Stomach (tissue), 9 donors: ENCODE measurements around the gene PTPN14. TPM values are rescaled to one million over a fixed set of nuclear protein-coding genes. Genes with fewer than 3 reads are reported as not detected.

Source experiments
- DNase-seq, 2 donors: peaks; one replicate each; pipeline versions ENCODE4 v3.0.0 to v3.0.0-alpha.2; 2013 to 2019
- H3K27ac ChIP-seq, 5 donors: fragments of 200-600 bp in 4 of 5; sonication (generic) in 4 of 5; one replicate each; pipeline ENCODE4 v1.5.1; 2013 to 2019; ENCODE audit warnings: mild to moderate bottlenecking in 1 of 5, moderate library complexity in 1 of 5
- H3K27me3 ChIP-seq, 3 donors: fragments of 200-600 bp; sonication (generic); one replicate each; pipeline ENCODE4 v1.5.1; 2017 to 2019; ENCODE audit warnings: mixed run types in 1 of 3
- H3K36me3 ChIP-seq, 4 donors: fragments of 200-600 bp; sonication (generic); 1 replicate in 3 of 4; 2 replicates in 1 of 4; pipeline ENCODE4 v1.5.1; 2016 to 2019
- H3K4me1 ChIP-seq, 4 donors: fragments of 200-600 bp; sonication (generic); one replicate each; pipeline ENCODE4 v1.5.1; 2016 to 2019
- H3K4me3 ChIP-seq, 4 donors: fragments of 200-600 bp; sonication (generic) in 3 of 4; one replicate each; pipeline ENCODE4 v1.5.1; 2016 to 2019; ENCODE audit warnings: mild to moderate bottlenecking in 1 of 4
- H3K9me3 ChIP-seq, 4 donors: fragments of 200-600 bp; sonication (generic); one replicate each; pipeline ENCODE4 v1.5.1; 2016 to 2019
- EP300 ChIP-seq: sonication (generic); formaldehyde crosslinking; IDR thresholded peaks from one replicate; pipeline ENCODE4 v1.6.1; 2017; ENCODE audit warnings: antibody characterized with exemption
- POLR2A ChIP-seq, 4 donors: fragments of 450-650 bp; IDR thresholded peaks; one replicate each; pipeline ENCODE4 v1.6.1; 2016; ENCODE audit warnings: antibody characterized with exemption in 4 of 4, control low read depth in 2 of 4, mild to moderate bottlenecking in 1 of 4, moderate library complexity in 1 of 4
- POLR2AphosphoS5 ChIP-seq, 3 donors: sonication (generic); formaldehyde crosslinking; IDR thresholded peaks; one replicate each; pipeline ENCODE4 v1.6.1; 2016; ENCODE audit warnings: antibody characterized with exemption in 3 of 3
- WGBS, 5 donors: extraction: QIAGEN DNeasy Blood & Tissue Kit in 3 of 5; methylation state at CpG; one replicate each; pipeline versions ENCODE4 v1.1.5 to v1.1.7; 2013 to 2018; 5-methylcytosine and 5-hydroxymethylcytosine counted together
- intact Hi-C: fragments of 100-400 bp; cut with DNase I; formaldehyde crosslinking; loops from one replicate; pipeline ENCODE4 v1.15.1; 2023; ENCODE audit warnings: low total_unique reads
- polyA plus RNA-seq, 3 donors: library from polyadenylated mRNA; stranded (reverse); fragments of 200-250 nt; gene quantifications; one replicate each; pipeline ENCODE4 v1.2.3, GENCODE V29; 2013
- total RNA-seq, 5 donors: library from RNA; depleted of rRNA; stranded (reverse); fragments of >200 nt; gene quantifications; one replicate each; pipeline versions ENCODE4 v1.1.0 to v1.2.3, GENCODE V29; 2014 to 2016
- TF ChIP-seq, protein P1 (sequence below), 7 experiments: fragments of 450-650 bp in 4 of 7; fragments of 200-600 bp in 3 of 7; sonication (generic) in 3 of 7; IDR thresholded peaks; one replicate each; pipeline ENCODE4 v1.5.1; 2016 to 2019; ENCODE audit warnings: antibody characterized with exemption in 7 of 7, control low read depth in 2 of 7, mild to moderate bottlenecking in 1 of 7
- donor health status: healthy with polysubstance abuse.
- donor health status: Bipolar disorder and iron deficiency.
- donor health status: healthy.

Gene PTPN14
- total and polyA plus RNA-seq, 8 donors, result 1.7 to 44.6 (median 9.8) TPM

DNA sequence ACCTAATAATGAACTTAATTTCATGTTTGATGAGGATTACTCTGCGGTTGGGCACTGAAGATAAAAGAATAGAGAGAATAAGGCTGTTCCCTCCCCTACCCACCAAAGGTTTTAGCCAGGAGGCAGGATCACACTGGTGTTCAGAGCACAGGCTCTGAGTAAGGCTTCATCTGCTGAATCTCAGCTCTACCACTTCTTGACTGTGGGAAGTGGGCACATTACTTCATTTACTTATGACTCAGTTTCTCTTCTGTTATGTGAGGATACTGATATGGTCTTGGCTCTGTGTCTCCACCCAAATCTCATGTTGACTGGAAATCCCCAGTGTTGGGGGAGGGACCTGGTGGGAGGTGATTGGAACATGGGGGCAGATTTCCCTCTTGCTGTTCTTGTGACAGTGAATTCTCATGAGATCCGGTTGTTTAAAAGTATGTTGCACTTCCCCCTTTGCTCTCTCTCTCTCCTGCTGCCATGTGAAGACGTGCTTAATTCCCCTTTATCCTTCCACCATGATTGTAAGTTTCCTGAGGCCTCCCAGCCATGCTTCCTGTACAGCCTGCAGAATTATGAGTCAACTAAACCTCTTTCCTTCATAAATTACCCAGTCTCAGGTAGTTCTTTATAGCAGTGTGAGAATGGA, 190.8 kb downstream of the PTPN14 start:
- intact Hi-C loops, result no loop called here
- TF ChIP-seq, protein P1, sequence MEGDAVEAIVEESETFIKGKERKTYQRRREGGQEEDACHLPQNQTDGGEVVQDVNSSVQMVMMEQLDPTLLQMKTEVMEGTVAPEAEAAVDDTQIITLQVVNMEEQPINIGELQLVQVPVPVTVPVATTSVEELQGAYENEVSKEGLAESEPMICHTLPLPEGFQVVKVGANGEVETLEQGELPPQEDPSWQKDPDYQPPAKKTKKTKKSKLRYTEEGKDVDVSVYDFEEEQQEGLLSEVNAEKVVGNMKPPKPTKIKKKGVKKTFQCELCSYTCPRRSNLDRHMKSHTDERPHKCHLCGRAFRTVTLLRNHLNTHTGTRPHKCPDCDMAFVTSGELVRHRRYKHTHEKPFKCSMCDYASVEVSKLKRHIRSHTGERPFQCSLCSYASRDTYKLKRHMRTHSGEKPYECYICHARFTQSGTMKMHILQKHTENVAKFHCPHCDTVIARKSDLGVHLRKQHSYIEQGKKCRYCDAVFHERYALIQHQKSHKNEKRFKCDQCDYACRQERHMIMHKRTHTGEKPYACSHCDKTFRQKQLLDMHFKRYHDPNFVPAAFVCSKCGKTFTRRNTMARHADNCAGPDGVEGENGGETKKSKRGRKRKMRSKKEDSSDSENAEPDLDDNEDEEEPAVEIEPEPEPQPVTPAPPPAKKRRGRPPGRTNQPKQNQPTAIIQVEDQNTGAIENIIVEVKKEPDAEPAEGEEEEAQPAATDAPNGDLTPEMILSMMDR (IDR thresholded peaks at IDR 0.05), result no peak
- TF ChIP-seq POLR2A (IDR thresholded peaks at IDR 0.05) (no peak), POLR2AphosphoS5 (IDR thresholded peaks at IDR 0.05) (no peak), EP300 (no peak)
- Histone ChIP-seq H3K36me3 (peaks cover 16 to 86% (median 82%) of the 10 kb centered on the region in 4 donors), H3K4me3 (no peak overlapping the region), H3K4me1 (no peaks in the 10 kb centered on the region), H3K27me3 (no peaks in the 10 kb centered on the region), H3K9me3 (no peaks in the 10 kb centered on the region), H3K27ac (no peak overlapping the region)
- no peak for DNase-seq
- 82 to 86% (median 83%) methylated on average over 3 of the region's 3 CpGs for WGBS, 5 donors

DNA sequence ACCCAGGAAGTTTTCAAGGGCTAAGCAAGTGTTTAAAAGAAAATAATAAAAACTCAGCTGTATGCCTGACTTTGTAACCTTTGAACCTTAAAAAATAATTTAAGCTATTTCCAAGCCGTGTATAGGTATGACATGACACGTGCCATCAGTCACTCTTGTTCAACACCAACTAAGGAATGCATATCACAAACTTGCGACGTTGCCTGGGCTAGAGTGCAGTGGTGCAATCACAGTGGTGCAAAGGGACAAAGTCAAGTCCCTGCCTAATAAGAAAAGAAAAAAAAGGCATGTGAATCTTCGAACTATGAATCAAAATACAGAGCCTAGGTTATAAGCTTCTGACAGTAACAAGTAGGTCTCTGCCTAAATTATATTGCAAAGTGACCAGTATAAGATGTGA, 191.3 kb downstream of the PTPN14 start:
- Histone ChIP-seq H3K4me3 (no peak overlapping the region), H3K4me1 (no peaks in the 10 kb centered on the region), H3K27me3 (no peaks in the 10 kb centered on the region), H3K27ac (no peak overlapping the region), H3K36me3 (peaks cover 16 to 88% (median 85%) of the 10 kb centered on the region in 4 donors), H3K9me3 (no peaks in the 10 kb centered on the region)
- DNase-seq, result no peak
- intact Hi-C loops, result no loop called here
- WGBS, 5 donors, result 83 to 91% (median 91%) methylated on average over 5 of the region's 5 CpGs
- no peak for TF ChIP-seq EP300
- TF ChIP-seq POLR2A (IDR thresholded peaks at IDR 0.05), result no peak
- no peak for TF ChIP-seq POLR2AphosphoS5 (IDR thresholded peaks at IDR 0.05)
- TF ChIP-seq, protein P1 (IDR thresholded peaks at IDR 0.05), result no peak

DNA sequence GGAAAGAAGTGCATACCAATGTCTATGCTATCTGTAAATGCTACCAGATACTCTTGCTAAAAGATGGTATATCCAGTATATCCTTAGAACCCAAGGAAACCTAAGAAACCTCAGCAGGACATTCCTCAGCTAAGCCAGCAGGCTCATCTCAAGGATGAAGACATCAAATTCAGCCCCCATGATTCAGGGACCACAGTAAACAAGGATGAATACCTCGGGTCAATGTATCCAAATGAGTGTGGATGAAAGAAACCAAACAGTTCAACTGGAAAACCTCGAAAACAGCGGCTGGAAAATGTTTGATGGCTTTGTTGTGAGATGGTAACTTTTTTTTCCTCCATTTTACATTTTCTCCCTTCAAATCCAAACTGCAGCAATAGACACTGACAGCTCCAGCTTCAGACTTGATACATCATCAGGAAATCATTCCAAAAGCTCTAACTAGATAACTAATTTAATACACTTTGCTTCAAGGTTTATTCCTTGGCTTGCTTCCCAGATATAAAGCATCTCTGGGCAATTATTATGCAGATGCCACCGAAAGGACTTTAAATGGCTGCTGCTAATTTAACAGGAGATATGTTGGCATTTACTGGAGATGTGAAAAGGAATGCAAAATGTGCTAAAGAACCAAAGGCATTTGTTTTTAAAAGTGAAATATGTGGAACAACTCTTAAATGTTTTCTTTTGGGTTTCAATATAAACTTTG, 196.8 kb downstream of the PTPN14 start:
- intact Hi-C loops, result no loop called here
- TF ChIP-seq POLR2A (IDR thresholded peaks at IDR 0.05) (no peak), POLR2AphosphoS5 (IDR thresholded peaks at IDR 0.05) (no peak), EP300 (no peak)
- TF ChIP-seq, protein P1 (IDR thresholded peaks at IDR 0.05), result no peak
- H3K36me3 ChIP-seq, result peaks cover 0 to 60% (median 44%) of the 10 kb centered on the region in 4 donors
- H3K4me3 ChIP-seq, result no peak overlapping the region
- no peak for DNase-seq
- 61 to 83% (median 77%) methylated on average over 4 of the region's 4 CpGs for WGBS, 5 donors
- no peaks in the 10 kb centered on the region for H3K9me3 ChIP-seq
- H3K27me3 ChIP-seq, result no peaks in the 10 kb centered on the region
- H3K27ac ChIP-seq, result no peak overlapping the region
- H3K4me1 ChIP-seq, result no peaks in the 10 kb centered on the region

DNA sequence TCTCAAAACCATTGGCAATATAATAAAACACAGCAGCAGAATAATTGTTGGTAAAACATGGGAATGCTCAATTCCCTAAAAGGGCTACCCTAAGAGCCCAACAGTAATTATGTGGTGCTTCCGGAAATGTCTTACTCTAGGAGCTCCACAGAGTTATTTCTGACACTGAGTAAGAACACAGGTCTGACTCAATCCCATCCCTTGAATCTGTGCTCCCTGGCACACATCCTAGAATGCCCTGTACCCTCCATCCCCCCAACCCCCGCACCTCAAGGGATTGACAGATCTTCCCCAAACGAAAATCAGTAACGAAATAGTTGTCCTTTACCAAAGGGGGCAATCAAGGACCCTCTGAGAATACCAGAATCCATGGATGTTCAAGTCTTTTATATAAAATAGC, 198.6 kb downstream of the PTPN14 start:
- DNase-seq, result no peak
- no peak for TF ChIP-seq POLR2AphosphoS5 (IDR thresholded peaks at IDR 0.05)
- no peak for TF ChIP-seq EP300
- no peak for TF ChIP-seq POLR2A (IDR thresholded peaks at IDR 0.05)
- TF ChIP-seq, protein P1 (IDR thresholded peaks at IDR 0.05), result no peak
- WGBS, 5 donors, result 87 to 95% (median 95%) methylated on average over 4 of the region's 4 CpGs
- intact Hi-C loops, result no loop called here
- Histone ChIP-seq H3K27ac (no peak overlapping the region), H3K4me3 (no peak overlapping the region), H3K36me3 (peaks cover 0 to 58% (median 40%) of the 10 kb centered on the region in 4 donors), H3K27me3 (no peaks in the 10 kb centered on the region), H3K4me1 (no peaks in the 10 kb centered on the region), H3K9me3 (no peaks in the 10 kb centered on the region)
